Measurements from ENCODE around the gene RXRB. TPM values are rescaled to one million over a fixed set of nuclear protein-coding genes. Genes with fewer than 3 reads are reported as not detected.

The RXRB gene
- total and polyA plus RNA-seq, 3 donors from 2014 or later: 42.9 to 47.3 (median 45.2) TPM

GRCh38 chr6:33174784-33175183 lies 25.7 kb downstream of the RXRB start:
- H3K4me3 ChIP-seq: no peak overlapping the region
- TF ChIP-seq CTCF (IDR thresholded peaks at IDR 0.05) (no peak), POLR2A (IDR thresholded peaks at IDR 0.05) (no peak)
- 95 to 98% methylated on average over 4 of the region's 4 CpGs for WGBS, 2 donors
- H3K27ac ChIP-seq: no peak overlapping the region
- no peaks in the 10 kb centered on the region for H3K9me3 ChIP-seq
- no peaks in the 10 kb centered on the region for H3K27me3 ChIP-seq
- H3K4me1 ChIP-seq: no peaks in the 10 kb centered on the region
- H3K36me3 ChIP-seq (ENCODE audit: low read depth, missing control alignments): no peaks in the 10 kb centered on the region
- DNase-seq: no peak
- intact Hi-C loops (cut with DNase I; ENCODE audit: low total_unique reads): no loop called here

DNA sequence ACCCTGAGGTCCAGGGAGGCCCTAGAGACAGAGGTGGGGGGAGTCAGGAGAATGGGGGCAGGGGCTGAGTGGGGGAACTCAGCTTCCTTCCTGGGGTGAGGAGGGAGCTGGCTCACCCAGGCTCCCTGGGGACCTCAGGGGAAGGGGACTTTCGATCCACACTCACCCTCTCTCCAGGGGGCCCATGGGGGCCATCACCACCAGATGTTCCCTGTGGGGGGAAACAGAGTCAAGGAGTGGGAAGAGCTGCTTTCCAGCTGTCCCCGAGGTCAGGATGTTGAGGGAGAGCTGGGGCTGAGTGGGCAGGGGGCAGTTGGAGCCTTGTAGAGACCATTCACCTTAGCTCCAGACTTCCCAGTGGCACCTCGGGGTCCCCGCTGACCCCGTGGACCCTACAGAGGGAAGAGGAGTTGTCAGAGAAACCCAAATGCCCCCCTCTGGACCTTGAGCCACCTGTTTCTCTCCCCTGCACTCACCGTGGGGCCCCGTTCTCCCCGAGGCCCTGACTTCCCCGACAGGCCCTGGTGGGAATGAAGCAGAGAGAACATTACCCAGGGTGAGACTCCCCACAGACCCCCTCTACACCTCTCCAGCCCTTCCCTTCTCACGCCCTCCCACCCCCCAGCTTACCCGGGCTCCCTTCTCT lies 26.8 kb downstream of the RXRB start:
- Histone ChIP-seq H3K4me3 (no peak overlapping the region), H3K9me3 (no peaks in the 10 kb centered on the region), H3K4me1 (no peaks in the 10 kb centered on the region), H3K27me3 (no peaks in the 10 kb centered on the region), H3K27ac (no peak overlapping the region), H3K36me3 (ENCODE audit: low read depth, missing control alignments) (no peaks in the 10 kb centered on the region)
- WGBS, 2 donors: 79 to 82% methylated on average over 9 to 11 of the region's 11 CpGs
- no peak for TF ChIP-seq CTCF (IDR thresholded peaks at IDR 0.05)
- DNase-seq: no peak
- intact Hi-C loops (cut with DNase I; ENCODE audit: low total_unique reads): no loop called here

DNA sequence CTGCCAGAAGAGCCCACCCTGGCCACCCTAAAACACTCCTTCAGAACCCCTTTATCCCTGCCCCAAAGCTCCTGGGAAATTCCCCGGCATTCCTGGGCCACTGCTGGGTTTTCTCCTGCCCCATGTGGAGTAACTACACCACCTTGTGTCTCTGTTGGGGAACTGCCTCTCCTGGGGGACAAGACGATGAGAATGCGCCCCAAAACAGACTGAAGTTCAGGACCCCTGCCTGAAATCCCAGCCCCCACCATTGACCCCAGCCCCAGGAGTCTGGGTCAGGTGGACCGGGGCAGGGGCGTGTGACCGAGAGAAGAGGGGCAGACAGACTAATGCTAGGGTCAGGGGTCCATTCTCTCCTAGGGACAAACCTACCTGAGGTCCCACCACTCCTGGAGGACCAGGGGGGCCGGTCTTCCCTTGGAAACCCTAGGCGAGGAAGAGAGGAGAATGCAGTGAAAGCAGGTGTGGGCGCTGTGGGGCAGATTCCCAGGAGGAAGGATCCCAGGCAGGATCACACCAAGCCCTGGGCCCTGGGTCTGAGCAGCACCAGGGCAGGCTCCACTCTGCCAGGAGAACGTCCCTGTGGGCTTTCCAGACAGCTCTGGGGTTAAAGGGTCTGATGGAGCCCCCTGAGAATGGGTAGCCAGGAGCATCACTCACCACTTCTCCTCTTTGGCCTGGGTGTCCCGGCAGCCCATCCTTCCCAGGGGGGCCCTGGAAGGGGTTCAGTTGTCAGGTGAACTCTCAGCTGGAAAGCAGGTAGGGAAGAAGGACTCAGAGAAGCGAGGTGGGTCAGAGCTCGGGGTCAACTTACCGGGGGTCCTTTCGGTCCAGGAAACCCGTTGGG lies 27.6 kb downstream of the RXRB start:
- no peak for DNase-seq
- no peak for TF ChIP-seq POLR2A (IDR thresholded peaks at IDR 0.05)
- TF ChIP-seq CTCF (IDR thresholded peaks at IDR 0.05): peak in 2 of 3 experiments; percentile 15 to 33
- H3K4me1 ChIP-seq: no peaks in the 10 kb centered on the region
- 82 to 85% methylated on average over 14 to 16 of the region's 16 CpGs for WGBS, 2 donors
- H3K27me3 ChIP-seq: no peaks in the 10 kb centered on the region
- no peak overlapping the region for H3K4me3 ChIP-seq
- intact Hi-C loops (cut with DNase I; ENCODE audit: low total_unique reads): no loop called here
- no peaks in the 10 kb centered on the region for H3K36me3 ChIP-seq (ENCODE audit: low read depth, missing control alignments)
- no peak overlapping the region for H3K27ac ChIP-seq
- no peaks in the 10 kb centered on the region for H3K9me3 ChIP-seq

DNA sequence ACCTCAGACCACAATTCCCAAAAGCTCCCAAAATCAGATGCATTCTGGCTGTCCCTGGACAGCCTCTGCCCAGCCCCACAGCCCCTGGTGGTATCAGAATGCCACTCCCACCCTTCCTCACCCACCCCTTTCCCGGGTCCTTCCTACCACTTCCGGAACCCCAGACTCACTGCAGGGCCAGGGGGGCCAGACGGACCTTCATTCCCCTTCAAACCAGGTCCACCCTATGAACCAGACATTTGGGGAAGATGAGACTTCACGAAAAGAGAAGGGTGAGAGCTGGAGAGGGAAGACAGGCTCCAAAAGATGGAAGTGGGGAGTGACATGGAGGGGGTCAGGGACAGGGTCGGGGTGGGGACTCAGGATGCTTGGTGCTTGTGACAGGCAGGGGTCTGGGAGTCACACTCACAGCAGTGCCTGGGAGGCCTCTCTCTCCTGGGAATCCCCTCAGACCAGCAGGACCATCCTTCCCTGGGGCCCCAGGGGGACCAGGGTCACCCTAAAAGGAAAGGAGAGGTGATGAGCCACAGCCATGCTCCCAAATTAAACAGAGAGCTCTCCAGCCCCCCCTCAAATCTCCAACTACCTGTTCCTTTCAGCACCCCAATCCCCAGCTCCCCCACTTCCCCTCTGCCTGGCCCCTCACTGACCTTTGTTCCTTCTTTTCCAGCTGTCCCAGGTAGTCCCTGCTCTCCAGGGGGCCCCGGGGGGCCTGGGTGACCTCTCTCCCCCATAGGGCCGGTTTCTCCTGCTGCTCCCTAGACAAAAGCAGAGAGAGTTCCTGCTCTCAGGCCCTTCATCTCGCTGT lies 28.4 kb downstream of the RXRB start:
- WGBS, 2 donors: 79 to 82% methylated on average over 7 to 8 of the region's 8 CpGs

More for the DNA sequence above, 28.4 kb downstream of the RXRB start:
- no peak for TF ChIP-seq POLR2A (IDR thresholded peaks at IDR 0.05)
- no peak for TF ChIP-seq CTCF (IDR thresholded peaks at IDR 0.05)
- Histone ChIP-seq H3K4me3 (no peak overlapping the region), H3K27me3 (no peaks in the 10 kb centered on the region), H3K36me3 (ENCODE audit: low read depth, missing control alignments) (no peaks in the 10 kb centered on the region), H3K9me3 (no peaks in the 10 kb centered on the region), H3K4me1 (no peaks in the 10 kb centered on the region), H3K27ac (no peak overlapping the region)
- no peak for DNase-seq
- intact Hi-C loops (cut with DNase I; ENCODE audit: low total_unique reads): no loop called here
